HFF-Myc (cell line): ENCODE measurements around the gene TIMM44.

Experiments
- DNase-seq: peaks from one replicate; pipeline ENCODE4 v3.0.0-alpha.2; 2011; ENCODE audit warnings: low read depth; ENCODE audit errors: extremely low read depth
- H3K4me3 ChIP-seq: replicated peaks from 2 replicates; pipeline ENCODE4 v1.5.1; 2011; ENCODE audit warnings: low read depth, mild to moderate bottlenecking, control low read depth, low read length
- CTCF ChIP-seq: IDR thresholded peaks from 2 replicates; pipeline ENCODE4 v1.5.1; 2012; ENCODE audit warnings: mild to moderate bottlenecking, low read depth, low read length, control low read depth; ENCODE audit errors: missing control alignments

TIMM44 gene

GRCh38 chr19:7969555-7969939 lies 26.1 kb upstream of the TIMM44 start:
- H3K4me3 ChIP-seq, result no peak overlapping the region
- DNase-seq, result no peak
- no peak for TF ChIP-seq CTCF

GRCh38 chr19:7968796-7969554 lies 25.5 kb upstream of the TIMM44 start:
- TF ChIP-seq CTCF, result no peak
- no peak for DNase-seq
- no peak overlapping the region for H3K4me3 ChIP-seq

GRCh38 chr19:7968008-7968795 lies 24.7 kb upstream of the TIMM44 start:
- DNase-seq, result no peak
- no peak overlapping the region for H3K4me3 ChIP-seq
- TF ChIP-seq CTCF, result no peak

GRCh38 chr19:7965921-7966665 lies 22.6 kb upstream of the TIMM44 start:
- no peak for DNase-seq
- no peak overlapping the region for H3K4me3 ChIP-seq
- no peak for TF ChIP-seq CTCF

GRCh38 chr19:7965259-7965841 lies 21.9 kb upstream of the TIMM44 start:
- H3K4me3 ChIP-seq, result no peak overlapping the region
- no peak for TF ChIP-seq CTCF
- DNase-seq, result no peak

GRCh38 chr19:7963566-7963965 lies 20.1 kb upstream of the TIMM44 start:
- H3K4me3 ChIP-seq, result no peak overlapping the region
- no peak for DNase-seq
- TF ChIP-seq CTCF, result no peak
